CD4-positive, alpha-beta T cell treated with Interleukin-4 for 4 hours (primary cell): ENCODE measurements around the gene CUL9.
A peak's percentile ranks its signal among the peaks of the same experiment; 100 is the strongest.

Experiments used
- DNase-seq: peaks from one replicate; pipeline ENCODE4 v3.0.0-alpha.2; 2020

The CUL9 gene

GRCh38 chr6:43202451-43202850 lies 20.5 kb downstream of the CUL9 start:
- no peak for DNase-seq

- DNase-seq: no peak
Observed at GRCh38 chr6:43203029-43203717, 21.2 kb downstream of the CUL9 start.

GRCh38 chr6:43203718-43204095 lies 21.7 kb downstream of the CUL9 start:
- DNase-seq: no peak

GRCh38 chr6:43204271-43205105 lies 22.5 kb downstream of the CUL9 start:
- DNase-seq: no peak

- no peak for DNase-seq
Observed at GRCh38 chr6:43205849-43206248, 23.9 kb downstream of the CUL9 start.

- no peak for DNase-seq
Observed at GRCh38 chr6:43207286-43207685, 25.3 kb downstream of the CUL9 start.

- DNase-seq: no peak
Observed at GRCh38 chr6:43211955-43212354, 30.0 kb downstream of the CUL9 start.

- DNase-seq: no peak
Observed at GRCh38 chr6:43213431-43213830, 31.4 kb downstream of the CUL9 start.

GRCh38 chr6:43215066-43215465 lies 33.1 kb downstream of the CUL9 start:
- no peak for DNase-seq

- DNase-seq: no peak
Observed at GRCh38 chr6:43216200-43216599, 34.2 kb downstream of the CUL9 start.

- no peak for DNase-seq
Observed at GRCh38 chr6:43217351-43217750, 35.4 kb downstream of the CUL9 start.

GRCh38 chr6:43219119-43219518 lies 37.1 kb downstream of the CUL9 start:
- DNase-seq: no peak

GRCh38 chr6:43219814-43220213 lies 37.8 kb downstream of the CUL9 start:
- no peak for DNase-seq

- no peak for DNase-seq
Observed at GRCh38 chr6:43220439-43220951, 38.5 kb downstream of the CUL9 start.

GRCh38 chr6:43221046-43221972 lies 39.3 kb downstream of the CUL9 start:
- no peak for DNase-seq

- DNase-seq: no peak
Observed at GRCh38 chr6:43222418-43223059, 40.5 kb downstream of the CUL9 start.

GRCh38 chr6:43223175-43223574 lies 41.2 kb downstream of the CUL9 start:
- DNase-seq: no peak

- no peak for DNase-seq
Observed at GRCh38 chr6:43226192-43226851, 44.3 kb downstream of the CUL9 start.

GRCh38 chr6:43228951-43229802 lies 47.2 kb downstream of the CUL9 start, which contains the start of gene DNPH1:
Gene DNPH1, minus strand, starts transcription at chr6:43229481. Its CDS starts 25 bp downstream, at chr6:43229456.
- DNase-seq: peak; percentile 72

- DNase-seq: no peak
Observed at GRCh38 chr6:43229803-43230620, 48.0 kb downstream of the CUL9 start.
